GM21723 (cell line): Measurements from ENCODE around the gene MRPL43.

ENCODE experiments used
- ATAC-seq: cut with Tn5 transposase; IDR thresholded peaks from one replicate; pipeline ENCODE4 v1.9.1; 2021; ENCODE audit warnings: mild to moderate bottlenecking, moderate library complexity; ENCODE audit not compliant: unreplicated experiment

Gene MRPL43

GRCh38 chr10:101020427-101021075, 33.3 kb upstream of the MRPL43 start:
- no peak for ATAC-seq

GRCh38 chr10:101019440-101019703, 32.1 kb upstream of the MRPL43 start:
- no peak for ATAC-seq

DNA sequence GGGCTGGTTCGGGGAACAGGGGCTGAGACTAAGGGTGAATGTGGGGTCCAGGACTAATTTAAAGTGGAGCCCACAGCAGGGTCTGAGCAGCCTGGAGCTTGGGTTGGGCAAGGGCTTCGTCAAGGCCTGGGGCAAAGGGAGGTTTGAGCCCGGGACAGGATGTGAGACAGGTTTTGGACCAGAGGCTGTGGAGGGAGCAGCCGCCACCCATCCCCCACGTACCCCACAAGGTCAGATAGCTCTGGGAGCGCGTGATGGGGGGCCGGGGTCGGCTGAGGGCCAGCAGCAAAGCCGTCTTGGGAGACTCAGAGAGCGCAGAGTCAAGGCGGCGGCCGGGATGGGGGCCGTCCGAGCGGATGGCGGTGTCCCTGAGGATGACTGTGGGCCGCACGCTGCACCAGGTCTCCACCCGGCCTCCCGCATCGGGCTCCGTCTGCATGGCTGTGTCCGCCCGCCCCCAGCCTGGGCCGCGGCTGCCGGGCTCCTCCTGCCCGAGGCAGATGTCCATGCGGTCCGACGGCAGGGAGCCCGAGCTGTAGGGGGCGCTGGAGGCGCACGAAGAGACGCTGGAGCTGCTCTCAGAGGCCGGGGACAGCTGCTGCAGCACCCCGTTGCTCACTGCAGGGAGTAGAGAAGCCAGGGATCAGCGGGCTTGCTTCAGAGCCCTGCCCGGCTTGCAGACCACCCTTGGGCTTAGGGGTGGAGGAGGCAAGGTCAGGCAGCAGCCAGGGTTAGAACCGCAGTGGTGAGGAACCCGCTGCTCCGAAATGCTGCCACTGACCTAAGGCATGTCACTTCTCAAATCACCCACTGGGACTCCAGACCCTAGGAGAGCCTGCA, 31.5 kb upstream of the MRPL43 start:
- no peak for ATAC-seq

GRCh38 chr10:101018118-101018599, 30.9 kb upstream of the MRPL43 start:
- no peak for ATAC-seq

- no peak for ATAC-seq
Observed at GRCh38 chr10:101016814-101017213, 29.5 kb upstream of the MRPL43 start.

- no peak for ATAC-seq
Observed at GRCh38 chr10:101015582-101015973, 28.3 kb upstream of the MRPL43 start.

- ATAC-seq: no peak
Observed at GRCh38 chr10:101014966-101015581, 27.8 kb upstream of the MRPL43 start.

- peak; percentile 47 for ATAC-seq
Observed at GRCh38 chr10:101014230-101014884, 27.1 kb upstream of the MRPL43 start.

DNA sequence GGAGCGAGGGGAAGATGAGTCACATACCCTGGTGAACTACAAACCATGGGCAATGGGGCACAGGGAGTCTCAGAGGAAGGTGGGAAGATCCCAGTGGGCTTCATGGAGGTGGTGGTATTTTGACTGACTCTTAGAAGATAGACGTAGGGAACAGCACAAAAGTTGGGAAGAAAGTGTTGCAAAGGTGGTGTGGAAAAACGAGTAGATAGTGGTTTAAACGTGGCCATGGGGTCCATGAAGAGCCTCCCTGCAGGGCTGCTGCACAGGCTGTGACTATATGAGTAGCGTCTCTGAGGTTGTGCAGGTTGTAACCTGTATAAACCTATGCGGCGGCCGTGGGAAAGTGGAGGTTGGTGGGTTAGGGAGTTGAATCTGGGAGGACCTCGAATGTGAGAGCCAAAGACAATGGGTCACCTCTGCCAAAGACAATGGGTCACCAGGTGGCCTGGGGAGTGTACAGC, 26.1 kb upstream of the MRPL43 start:
- ATAC-seq: no peak

- peak; percentile 81 for ATAC-seq
Observed at GRCh38 chr10:101012525-101013364, 25.4 kb upstream of the MRPL43 start.

DNA sequence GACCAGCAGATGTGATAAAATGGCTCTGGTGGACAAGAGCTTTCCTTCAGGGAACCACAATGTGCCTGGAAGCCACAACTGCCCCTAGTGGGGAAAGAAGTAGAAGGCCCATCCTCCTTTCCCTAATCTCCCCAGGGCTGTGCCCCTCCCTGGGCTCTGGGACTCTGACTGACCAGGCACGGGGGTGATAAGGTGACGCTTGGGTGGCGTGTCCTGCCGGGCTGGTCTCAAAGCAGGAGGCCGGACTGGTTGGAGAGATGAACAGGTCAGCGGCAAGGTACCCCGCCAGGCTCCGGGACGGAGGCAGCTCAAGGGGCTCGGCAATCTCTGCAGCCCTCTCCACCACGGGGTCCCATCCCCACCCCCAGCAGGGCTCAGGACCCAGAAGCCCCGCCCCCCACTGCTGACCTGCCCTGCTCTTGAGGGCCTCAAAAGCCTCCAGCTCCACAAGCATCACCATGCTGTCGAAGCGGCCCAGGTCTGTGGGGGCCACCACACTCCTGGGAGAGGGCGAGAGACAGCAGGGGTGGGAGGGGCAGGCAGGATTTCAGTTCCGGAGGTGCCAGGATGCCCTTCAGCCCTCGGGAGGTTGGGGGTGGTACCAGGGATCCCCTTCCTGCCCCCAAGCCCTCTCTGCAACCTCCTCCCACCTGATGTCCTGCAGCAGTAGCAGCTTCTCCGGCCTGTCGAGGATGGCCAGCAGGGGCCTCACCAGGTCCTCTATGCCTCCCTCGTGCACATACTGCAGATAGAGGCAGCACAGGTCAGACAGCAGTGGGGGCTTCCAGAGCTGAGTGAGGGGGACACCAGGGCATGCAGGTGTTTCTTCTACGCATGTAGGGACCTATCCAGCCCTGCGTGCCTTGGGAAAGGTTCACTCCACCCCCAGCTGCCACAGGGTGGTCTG, 24.5 kb upstream of the MRPL43 start:
- ATAC-seq: no peak

DNA sequence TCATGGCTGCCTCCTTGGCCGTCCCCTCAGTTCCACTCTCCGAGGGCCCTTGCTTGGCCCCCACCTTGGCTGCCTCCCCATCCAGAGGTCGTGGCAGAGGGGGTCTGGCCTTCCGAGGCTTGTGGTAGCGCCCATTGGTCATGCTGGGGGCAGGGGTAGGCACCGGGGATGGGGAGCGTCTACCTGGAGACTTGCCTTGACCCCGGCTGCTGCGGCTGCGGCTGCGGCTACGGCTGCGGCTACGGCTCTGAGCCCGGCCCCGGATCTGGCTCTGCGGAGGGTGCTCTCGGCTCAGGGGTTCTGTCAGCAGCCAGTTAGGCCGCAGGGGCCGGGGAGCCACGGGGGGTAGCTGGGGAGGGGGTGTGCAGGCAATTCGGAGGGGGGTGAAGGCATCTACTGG, 23.0 kb upstream of the MRPL43 start:
- no peak for ATAC-seq

- no peak for ATAC-seq
Observed at GRCh38 chr10:101008823-101009423, 21.6 kb upstream of the MRPL43 start.

- ATAC-seq: no peak
Observed at GRCh38 chr10:101007915-101008822, 20.9 kb upstream of the MRPL43 start.

GRCh38 chr10:101007099-101007711, 19.9 kb upstream of the MRPL43 start:
- ATAC-seq: no peak

- ATAC-seq: no peak
Observed at GRCh38 chr10:101006593-101007098, 19.3 kb upstream of the MRPL43 start.

- ATAC-seq: no peak
Observed at GRCh38 chr10:101005869-101006567, 18.7 kb upstream of the MRPL43 start.
